ENCODE results near the gene TGFB1. TPM values are rescaled to one million over a fixed set of nuclear protein-coding genes. Genes with fewer than 3 reads are reported as not detected.
"Not testable (repeated sequence)": the region's sequence is repeated elsewhere in the genome, so short reads cannot be mapped to it uniquely, and the experiment has no call there.

Gene TGFB1
- total RNA-seq (2014; rRNA removed; shearing (Covaris generic); ENCODE audit: low replicate concordance), result 5.6 and 8.6 TPM in 2 replicates

- H3K9me3 ChIP-seq, result no peaks in the 10 kb centered on the region
- no peaks in the 10 kb centered on the region for H3K27me3 ChIP-seq
- DNase-seq, result peak; percentile 91
- peaks cover 25% of the 10 kb centered on the region for H3K36me3 ChIP-seq
- H3K4me3 ChIP-seq, result peak within 1 kb of the TSS; percentile 84
Observed at GRCh38 chr19:41353466-41354342, at the start of gene TGFB1. TSS of gene TGFB1 (minus strand) at chr19:41353922. CDS start at chr19:41353044, 878 bp downstream.

DNA sequence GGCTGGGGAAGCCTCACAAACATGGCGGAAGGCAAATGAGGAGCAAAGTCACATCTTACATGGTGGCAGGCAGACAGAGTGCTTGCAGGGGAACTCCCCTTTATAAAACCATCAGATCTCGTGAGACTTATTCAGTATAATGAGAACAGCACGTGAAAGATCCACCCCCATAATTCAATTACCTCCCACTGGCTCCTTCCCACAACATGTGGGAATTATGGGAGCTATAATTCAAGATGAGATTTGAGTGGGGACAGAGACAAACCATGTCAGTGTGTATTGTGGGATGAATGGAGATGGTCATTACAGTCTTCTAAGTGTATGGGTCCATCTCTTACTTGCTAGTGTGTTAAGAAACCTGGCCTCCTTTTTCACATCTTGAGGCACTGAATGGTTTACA, 48.3 kb upstream of the TGFB1 start:
- no peaks in the 10 kb centered on the region for H3K9me3 ChIP-seq
- H3K4me3 ChIP-seq, result no peak overlapping the region
- DNase-seq, result no peak
- H3K27me3 ChIP-seq, result no peaks in the 10 kb centered on the region
- H3K36me3 ChIP-seq, result no peaks in the 10 kb centered on the region; the same call in 1 of the 2 replicates

- no peak for DNase-seq
- no peaks in the 10 kb centered on the region; the same call in 1 of the 2 replicates for H3K36me3 ChIP-seq
- H3K9me3 ChIP-seq, result no peaks in the 10 kb centered on the region
- H3K4me3 ChIP-seq, result no peak overlapping the region
- no peaks in the 10 kb centered on the region for H3K27me3 ChIP-seq
Observed at GRCh38 chr19:41401483-41401882, 47.8 kb upstream of the TGFB1 start.

- H3K9me3 ChIP-seq, result no peaks in the 10 kb centered on the region
- no peaks in the 10 kb centered on the region for H3K27me3 ChIP-seq
- H3K4me3 ChIP-seq, result no peak overlapping the region
- DNase-seq, result no peak
- H3K36me3 ChIP-seq, result 0 out of 2 replicates have a peak, but pooled peaks cover 4% of the 10 kb centered on the region
Observed at GRCh38 chr19:41399525-41399924, 45.8 kb upstream of the TGFB1 start.

- 0 out of 2 replicates have a peak, but pooled peaks cover 4% of the 10 kb centered on the region for H3K36me3 ChIP-seq
- no peak for DNase-seq
- no peaks in the 10 kb centered on the region for H3K27me3 ChIP-seq
- H3K4me3 ChIP-seq, result peak overlapping the region; percentile 98
- no peaks in the 10 kb centered on the region for H3K9me3 ChIP-seq
Observed at GRCh38 chr19:41399091-41399490, 45.4 kb upstream of the TGFB1 start.

DNA sequence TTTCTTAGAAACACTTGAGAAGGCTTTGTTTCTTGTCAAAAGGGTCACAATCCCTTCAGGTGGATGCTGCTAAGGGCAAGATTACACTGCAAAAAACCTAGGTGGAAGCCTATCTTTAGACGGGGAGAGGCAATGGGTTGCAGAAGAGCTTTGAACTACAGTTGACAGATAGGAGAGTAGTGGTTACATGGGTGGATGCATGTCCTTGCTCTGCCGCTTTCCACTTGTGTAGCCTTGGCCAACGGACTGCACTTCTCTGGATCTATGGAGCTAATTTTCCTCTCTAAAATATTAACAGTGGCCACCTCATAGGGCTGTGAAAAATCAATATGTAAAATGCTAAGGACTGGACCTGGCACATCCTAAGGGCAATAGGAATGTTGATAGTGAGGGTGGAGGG, 44.9 kb upstream of the TGFB1 start:
- Histone ChIP-seq H3K9me3 (no peaks in the 10 kb centered on the region), H3K27me3 (no peaks in the 10 kb centered on the region), H3K4me3 (peak overlapping the region; percentile 98), H3K36me3 (0 out of 2 replicates have a peak, but pooled peaks cover 4% of the 10 kb centered on the region)
- DNase-seq, result no peak

DNA sequence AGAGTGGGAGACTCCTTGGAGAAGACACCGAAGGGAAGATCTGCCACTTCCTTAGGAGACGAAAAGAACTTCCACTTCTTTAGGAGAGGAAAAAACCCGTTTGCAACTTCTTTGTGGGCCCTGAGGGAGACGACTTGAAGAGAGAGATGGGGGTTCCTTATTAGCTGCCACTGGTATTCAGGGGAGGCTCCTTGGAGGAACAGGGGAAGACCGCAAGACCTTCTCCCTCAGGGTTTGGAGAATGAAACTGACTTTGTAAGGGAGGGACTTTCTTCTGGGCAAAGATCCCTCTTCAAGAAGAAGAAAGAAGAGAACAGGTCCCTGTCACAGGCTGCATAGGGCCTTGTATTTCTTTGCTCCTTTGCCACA, 44.3 kb upstream of the TGFB1 start:
- Histone ChIP-seq H3K36me3 (peaks cover 4% of the 10 kb centered on the region; the same call in 1 of the 2 replicates), H3K9me3 (no peaks in the 10 kb centered on the region), H3K4me3 (peak overlapping the region; percentile 98), H3K27me3 (no peaks in the 10 kb centered on the region)
- no peak for DNase-seq

DNA sequence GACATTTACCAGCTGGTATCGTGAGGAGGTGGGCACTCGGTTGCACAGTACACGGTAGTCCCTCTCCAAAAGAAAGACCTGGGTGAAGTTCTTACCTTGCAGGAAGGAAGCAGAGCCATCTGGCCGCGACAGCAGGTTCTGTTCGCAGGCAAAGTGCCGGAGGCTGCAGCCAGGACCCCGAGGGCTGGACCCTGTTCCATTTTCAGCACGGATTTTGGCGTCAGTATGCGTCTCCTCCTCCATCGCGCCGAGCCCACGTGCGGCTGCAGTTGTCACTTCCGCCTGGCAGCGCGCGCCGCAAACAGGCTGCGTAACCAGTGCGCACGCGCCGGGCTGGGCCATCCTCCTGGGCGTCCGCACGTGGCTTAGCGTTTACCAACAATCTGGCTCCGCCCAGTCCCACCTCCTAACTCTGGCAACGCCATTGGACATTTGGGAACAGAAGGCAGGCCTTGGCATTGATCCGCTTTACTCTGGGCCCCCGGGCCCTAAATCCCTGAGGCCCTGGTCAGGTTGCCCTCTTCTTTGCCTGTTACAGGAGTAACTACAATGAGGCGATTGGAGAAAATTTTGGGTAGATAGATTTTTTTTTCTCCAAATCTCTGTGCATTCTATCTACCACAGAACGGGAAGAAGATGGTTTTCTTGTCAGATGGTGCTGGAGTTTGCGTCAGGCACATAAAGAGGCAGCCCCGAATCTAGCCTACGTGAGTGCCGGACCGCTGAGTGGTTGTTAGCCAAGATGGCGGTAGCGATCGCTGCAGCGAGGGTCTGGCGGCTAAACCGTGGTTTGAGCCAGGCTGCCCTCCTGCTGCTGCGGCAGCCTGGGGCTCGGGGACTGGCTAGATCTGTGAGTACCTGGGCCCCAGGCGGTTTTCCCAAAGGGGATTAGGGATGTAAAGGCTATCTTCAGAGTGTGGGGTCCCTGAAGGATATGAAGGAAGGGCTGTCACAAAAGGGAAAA, 43.6 kb upstream of the TGFB1 start, which contains the start of the genes BCKDHA and EXOSC5:
BCKDHA (plus strand) TSS at position 733 of the 964 bp plus-strand sequence; CDS start at position 743, 10 bp downstream.
EXOSC5 (minus strand) TSS at position 274 of the 964 bp plus-strand sequence; CDS start at position 243, 31 bp downstream.
- no peaks in the 10 kb centered on the region for H3K9me3 ChIP-seq
- peak within 1 kb of the TSS; percentile 98 for H3K4me3 ChIP-seq
- DNase-seq, result peak; percentile 99
- peaks cover 4% of the 10 kb centered on the region for H3K36me3 ChIP-seq
- no peaks in the 10 kb centered on the region for H3K27me3 ChIP-seq

GRCh38 chr19:41395355-41395754, 41.6 kb upstream of the TGFB1 start:
- no peak for DNase-seq
- H3K27me3 ChIP-seq, result no peaks in the 10 kb centered on the region
- H3K9me3 ChIP-seq, result no peaks in the 10 kb centered on the region
- H3K36me3 ChIP-seq, result peaks cover 21% of the 10 kb centered on the region
- H3K4me3 ChIP-seq, result no peak overlapping the region

- no peaks in the 10 kb centered on the region for H3K9me3 ChIP-seq
- peaks cover 36% of the 10 kb centered on the region for H3K36me3 ChIP-seq
- no peak overlapping the region for H3K4me3 ChIP-seq
- DNase-seq, result no peak
- H3K27me3 ChIP-seq, result no peaks in the 10 kb centered on the region
Observed at GRCh38 chr19:41392775-41393174, 39.1 kb upstream of the TGFB1 start.

DNA sequence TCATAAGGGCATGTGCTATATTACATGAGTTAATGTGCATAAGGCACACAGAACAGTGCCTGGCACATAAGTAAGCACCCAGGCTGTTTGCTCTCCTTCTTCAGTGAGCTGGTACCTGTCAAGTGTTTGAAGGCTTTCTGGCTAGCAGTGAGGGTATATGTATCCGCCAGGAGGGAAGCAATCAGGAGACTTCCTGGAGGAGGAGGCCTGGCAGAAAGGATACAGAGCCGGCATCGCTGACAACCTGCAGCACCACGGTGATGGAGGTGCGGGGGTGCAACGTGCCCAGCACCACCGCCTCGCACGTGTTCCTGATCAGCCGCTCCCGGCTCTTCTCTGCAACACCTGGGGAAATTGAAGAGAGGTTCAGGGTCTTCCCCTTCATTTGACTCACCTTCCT, 37.9 kb upstream of the TGFB1 start:
- no peak overlapping the region for H3K4me3 ChIP-seq
- peaks cover 39% of the 10 kb centered on the region for H3K36me3 ChIP-seq
- no peak for DNase-seq
- no peaks in the 10 kb centered on the region for H3K9me3 ChIP-seq
- no peaks in the 10 kb centered on the region for H3K27me3 ChIP-seq

DNA sequence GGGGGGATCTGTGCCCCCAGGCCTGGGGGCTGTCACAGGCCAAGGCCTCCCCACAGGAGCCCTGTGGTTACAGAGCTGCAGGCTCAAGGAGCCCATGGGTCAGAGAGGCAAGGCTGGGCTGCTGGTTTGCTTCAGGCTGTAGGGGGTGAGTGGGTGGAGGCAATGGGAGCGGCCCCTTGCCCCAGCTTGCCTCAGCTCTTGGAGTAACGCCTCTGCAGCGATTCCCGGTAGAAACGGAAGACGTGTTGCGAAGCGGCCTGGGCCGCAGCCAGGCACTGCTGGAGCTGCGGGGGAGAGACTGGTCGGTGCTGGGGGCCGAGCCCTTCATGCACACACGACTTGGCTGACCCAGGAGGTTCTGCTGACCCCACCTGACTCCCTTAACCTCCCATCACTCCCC, 32.7 kb upstream of the TGFB1 start:
- no peak for DNase-seq
- peaks cover 55% of the 10 kb centered on the region for H3K36me3 ChIP-seq
- no peaks in the 10 kb centered on the region for H3K9me3 ChIP-seq
- no peaks in the 10 kb centered on the region for H3K27me3 ChIP-seq
- H3K4me3 ChIP-seq, result no peak overlapping the region

DNA sequence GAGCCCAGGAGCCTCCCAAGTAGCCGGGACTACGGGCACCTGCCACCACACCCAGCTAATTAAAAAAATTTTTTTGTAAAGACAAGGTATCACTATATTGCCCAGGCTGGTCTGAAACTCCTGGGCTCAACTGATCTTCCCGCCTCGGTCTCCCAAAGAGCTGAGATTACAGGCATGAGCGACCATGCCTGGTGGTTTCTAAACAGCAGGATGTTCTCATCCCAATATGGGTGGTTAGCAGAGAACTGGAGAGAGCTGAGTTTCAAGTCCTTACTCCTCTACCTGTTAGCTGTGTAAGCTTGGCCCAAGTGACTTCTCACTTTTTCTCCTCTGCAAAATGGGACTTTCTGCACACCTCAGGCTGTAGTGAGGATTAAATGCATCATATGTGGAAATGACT, 30.6 kb upstream of the TGFB1 start:
- no peak for DNase-seq
- H3K4me3 ChIP-seq, result no peak overlapping the region
- H3K36me3 ChIP-seq, result peaks cover 46% of the 10 kb centered on the region
- no peaks in the 10 kb centered on the region for H3K9me3 ChIP-seq
- no peaks in the 10 kb centered on the region for H3K27me3 ChIP-seq

GRCh38 chr19:41381536-41381935, 27.8 kb upstream of the TGFB1 start:
- DNase-seq, H3K4me3 ChIP-seq, H3K27me3 ChIP-seq, H3K9me3 ChIP-seq: not testable (repeated sequence)
- peaks cover 32% of the 10 kb centered on the region for H3K36me3 ChIP-seq

- Histone ChIP-seq H3K36me3 (peaks cover 24% of the 10 kb centered on the region), H3K4me3 (no peak overlapping the region), H3K27me3 (no peaks in the 10 kb centered on the region), H3K9me3 (no peaks in the 10 kb centered on the region)
- DNase-seq, result no peak
Observed at GRCh38 chr19:41377977-41378709, 24.4 kb upstream of the TGFB1 start.

DNA sequence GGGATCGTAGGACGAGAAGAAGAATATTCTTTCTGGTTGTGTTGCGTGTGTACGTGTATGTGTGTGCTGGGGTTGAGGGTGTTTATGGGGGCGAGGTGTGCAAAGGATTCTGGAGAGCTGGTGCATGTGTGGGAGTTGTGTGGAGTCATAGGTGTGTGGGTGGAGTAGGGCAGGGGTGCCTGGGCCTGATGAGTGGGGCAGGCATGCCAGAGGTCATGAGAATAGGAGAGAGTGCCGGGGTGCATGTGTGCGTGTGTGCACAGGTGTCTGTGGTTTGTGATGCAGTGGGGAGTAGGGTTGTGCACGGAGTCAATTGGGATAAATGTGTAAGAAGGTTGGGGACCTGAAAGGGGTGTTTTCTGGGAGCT, 23.3 kb upstream of the TGFB1 start:
- no peaks in the 10 kb centered on the region for H3K27me3 ChIP-seq
- H3K36me3 ChIP-seq, result peaks cover 13% of the 10 kb centered on the region
- DNase-seq, result no peak
- no peaks in the 10 kb centered on the region for H3K9me3 ChIP-seq
- H3K4me3 ChIP-seq, result no peak overlapping the region
